Upper lobe of left lung (tissue), 4 donors: ENCODE data around the gene OR6K2.

Experiments
- POLR2AphosphoS5 ChIP-seq, 2 donors: sonication (generic); formaldehyde crosslinking; IDR thresholded peaks; one replicate each; pipeline ENCODE4 v1.5.1; 2017; ENCODE audit warnings: antibody characterized with exemption in 2 of 2
- TF ChIP-seq, protein P1 (sequence below), 6 experiments: fragments of 450-650 bp in 4 of 6; fragments of 200-600 bp in 2 of 6; sonication (generic) in 2 of 6; IDR thresholded peaks; one replicate each; pipeline ENCODE4 v1.5.1; 2016 to 2019; ENCODE audit warnings: antibody characterized with exemption in 6 of 6

DNA sequence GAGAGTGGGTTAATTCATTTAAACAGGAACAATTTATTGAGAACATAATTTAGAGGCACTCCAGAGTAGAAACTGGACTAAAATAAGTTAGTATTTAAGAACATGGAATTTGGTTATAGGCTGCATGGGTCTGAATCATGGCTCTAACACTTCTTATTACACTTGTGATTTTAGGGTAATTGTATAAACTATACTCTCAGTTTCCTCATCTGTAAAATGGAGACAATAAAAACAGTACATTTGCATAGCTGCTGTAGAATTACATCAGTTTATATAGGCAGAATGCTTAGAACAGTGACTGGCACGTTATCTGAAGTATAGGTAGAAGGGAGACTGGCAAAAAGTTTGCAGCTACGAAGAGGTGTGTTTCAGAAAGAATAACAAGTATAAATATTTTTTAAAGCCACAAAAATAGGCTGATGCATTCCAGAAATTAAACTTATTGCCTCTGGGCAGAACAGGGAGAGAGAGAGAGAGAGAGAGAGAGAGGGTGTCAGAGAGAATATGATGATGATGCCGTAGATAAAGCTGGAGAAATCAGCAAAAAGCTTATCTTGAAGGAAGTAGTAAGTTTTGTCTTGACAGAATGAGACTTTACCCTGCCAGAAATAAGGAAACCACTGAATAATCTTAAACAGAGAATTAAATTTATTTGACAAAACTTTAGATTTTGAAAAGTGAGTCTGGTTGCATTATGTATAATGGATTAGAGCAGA is 28.2 kb upstream of the OR6K2 start:
- TF ChIP-seq, protein P1, sequence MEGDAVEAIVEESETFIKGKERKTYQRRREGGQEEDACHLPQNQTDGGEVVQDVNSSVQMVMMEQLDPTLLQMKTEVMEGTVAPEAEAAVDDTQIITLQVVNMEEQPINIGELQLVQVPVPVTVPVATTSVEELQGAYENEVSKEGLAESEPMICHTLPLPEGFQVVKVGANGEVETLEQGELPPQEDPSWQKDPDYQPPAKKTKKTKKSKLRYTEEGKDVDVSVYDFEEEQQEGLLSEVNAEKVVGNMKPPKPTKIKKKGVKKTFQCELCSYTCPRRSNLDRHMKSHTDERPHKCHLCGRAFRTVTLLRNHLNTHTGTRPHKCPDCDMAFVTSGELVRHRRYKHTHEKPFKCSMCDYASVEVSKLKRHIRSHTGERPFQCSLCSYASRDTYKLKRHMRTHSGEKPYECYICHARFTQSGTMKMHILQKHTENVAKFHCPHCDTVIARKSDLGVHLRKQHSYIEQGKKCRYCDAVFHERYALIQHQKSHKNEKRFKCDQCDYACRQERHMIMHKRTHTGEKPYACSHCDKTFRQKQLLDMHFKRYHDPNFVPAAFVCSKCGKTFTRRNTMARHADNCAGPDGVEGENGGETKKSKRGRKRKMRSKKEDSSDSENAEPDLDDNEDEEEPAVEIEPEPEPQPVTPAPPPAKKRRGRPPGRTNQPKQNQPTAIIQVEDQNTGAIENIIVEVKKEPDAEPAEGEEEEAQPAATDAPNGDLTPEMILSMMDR (IDR thresholded peaks at IDR 0.05), result no peak
- TF ChIP-seq POLR2AphosphoS5 (IDR thresholded peaks at IDR 0.05), result no peak
